Hepatocyte (in vitro differentiated cells): Measurements from ENCODE around the gene PDF.

Source experiments
- CTCF ChIP-seq: fragments of 200-600 bp; sonication (generic); IDR thresholded peaks from 2 replicates; pipeline ENCODE4 v1.5.1; 2016; ENCODE audit warnings: antibody characterized with exemption, mild to moderate bottlenecking; ENCODE audit not compliant: poor library complexity
- EZH2 ChIP-seq: fragments of 200-600 bp; sonication (generic); IDR thresholded peaks from 2 replicates; pipeline ENCODE4 v1.6.1; 2016; ENCODE audit warnings: antibody characterized with exemption, mild to moderate bottlenecking, borderline replicate concordance

GRCh38 chr16:69338557-69339288 is 8.3 kb upstream of the PDF start:
- TF ChIP-seq CTCF (no peak), EZH2 (no peak)
